ENCODE measurements around the gene SCNN1A. TPM values are rescaled to one million over a fixed set of nuclear protein-coding genes. Genes with fewer than 3 reads are reported as not detected.

SCNN1A gene
- total and polyA plus RNA-seq, 2 of the 13 experiments (the other 11 are each of a cell fraction or from before 2014, with no cell fraction given), result 1.5 to 14.6 TPM

- TF ChIP-seq ZBTB4 (CRISPR knock-in tag; IDR thresholded peaks at IDR 0.05; ENCODE audit: borderline replicate concordance) (no peak), YY1 (IDR thresholded peaks at IDR 0.05; ENCODE audit: insufficient read depth, insufficient replicate concordance, low read depth, low read length) (no peak), ZNF670 (CRISPR knock-in tag; IDR thresholded peaks at IDR 0.05; ENCODE audit: borderline replicate concordance) (peak; percentile 19; the same call in 1 of the 2 replicates), MAX (IDR thresholded peaks at IDR 0.05) (0 out of 2 replicates have a peak, but pooled peaks have one; percentile 11), POLR2A (IDR thresholded peaks at IDR 0.05; ENCODE audit: insufficient read depth in 1 of 2, low read depth in 2 of 2, low read length in 2 of 2) (peak in 1 of 2 experiments; percentile 47; a peak in 1 of 4 replicates), KDM4B (CRISPR knock-in tag; IDR thresholded peaks at IDR 0.05) (no peak), ZNF432 (CRISPR knock-in tag; IDR thresholded peaks at IDR 0.05; ENCODE audit: borderline replicate concordance) (no peak), MIER3 (CRISPR knock-in tag; IDR thresholded peaks at IDR 0.05; ENCODE audit: borderline replicate concordance) (no peak), ARID4A (CRISPR knock-in tag; IDR thresholded peaks at IDR 0.05; ENCODE audit: borderline replicate concordance) (no peak), SAP130 (CRISPR knock-in tag; IDR thresholded peaks at IDR 0.05; ENCODE audit: low read depth) (peak; percentile 27; the same call in 1 of the 2 replicates), BATF2 (CRISPR knock-in tag; IDR thresholded peaks at IDR 0.05) (peak; percentile 63; the same call in 1 of the 2 replicates), ZNF605 (CRISPR knock-in tag; IDR thresholded peaks at IDR 0.05) (no peak), ZNF773 (CRISPR knock-in tag; IDR thresholded peaks at IDR 0.05; ENCODE audit: borderline replicate concordance) (no peak), DNMT3B (CRISPR knock-in tag; conservative IDR thresholded peaks at IDR 0.05) (0 out of 2 replicates have a peak, but pooled peaks have one; percentile 40), ZNF577 (CRISPR knock-in tag; IDR thresholded peaks at IDR 0.05; ENCODE audit: borderline replicate concordance, low read depth) (no peak), GABPB1 (CRISPR knock-in tag; IDR thresholded peaks at IDR 0.05) (peak; percentile 25; the same call in 1 of the 2 replicates), ZNF468 (CRISPR knock-in tag; IDR thresholded peaks at IDR 0.05) (0 out of 2 replicates have a peak, but pooled peaks have one; percentile 16), HOXA3 (CRISPR knock-in tag; IDR thresholded peaks at IDR 0.05) (peak; percentile 32; the same call in 1 of the 2 replicates), GLI4 (CRISPR knock-in tag; IDR thresholded peaks at IDR 0.05; ENCODE audit: borderline replicate concordance) (peak; percentile 47; the same call in 1 of the 2 replicates)
These were observed 9.4 kb upstream of the SCNN1A start (continued) for GRCh38 chr12:6384499-6385436.

Measured in HepG2 (cell line).